B cell (primary cell): ENCODE results near the gene ZNF148. TPM values are rescaled to one million over a fixed set of nuclear protein-coding genes. Genes with fewer than 3 reads are reported as not detected.

ENCODE experiments used
- ATAC-seq: fragments of 200-7000 bp; cut with Tn5 transposase; one replicate; pipeline ENCODE4 v1.10.0; 2021; ENCODE audit warnings: low read depth, mild to moderate bottlenecking, moderate number of reproducible peaks, moderate library complexity
- CTCF ChIA-PET: fragments of 350-600 bp; sonication (Branson Sonifier 250); formaldehyde crosslinking; loops from one replicate; lab custom pipeline; 2021; ENCODE audit warnings: antibody characterized with exemption, inconsistent platforms; lab: Charles Lee
- POLR2A ChIA-PET: fragments of 350-600 bp; sonication (Branson Sonifier 250); formaldehyde crosslinking; loops from one replicate; lab custom pipeline; 2021; ENCODE audit warnings: antibody characterized with exemption; lab: Charles Lee
- DNase-seq: peaks from one replicate; pipeline ENCODE4 v3.0.0; 2013
- H2AFZ ChIP-seq: 2 replicates; pipeline ENCODE4 v1.6.1; 2012; ENCODE audit warnings: mild to moderate bottlenecking, low read depth, low read length; ENCODE audit not compliant: insufficient read depth, poor library complexity, severe bottlenecking
- H3K27ac ChIP-seq, 2 donors: 1 replicate in 1 of 2; 2 replicates in 1 of 2; pipeline ENCODE4 v1.5.1; 2012 to 2013; ENCODE audit warnings: low read length in 2 of 2, mild to moderate bottlenecking in 2 of 2, moderate library complexity in 1 of 2
- H3K27me3 ChIP-seq, 4 experiments: fragments of 200-600 bp in 1 of 4; sonication (generic) in 1 of 4; replicated peaks in 1 of 4; 1 replicate in 2 of 4; 2 replicates in 2 of 4; pipeline versions ENCODE4 v1.6.1 to v1.7.0; 2013 to 2016; ENCODE audit warnings: low read length in 3 of 4, mild to moderate bottlenecking in 2 of 4, mixed read lengths in 1 of 4, moderate library complexity in 1 of 4; ENCODE audit not compliant: insufficient read depth in 4 of 4, control insufficient read depth in 3 of 4; ENCODE audit errors: control extremely low read depth in 1 of 4
- H3K36me3 ChIP-seq, 2 experiments: replicated peaks in 1 of 2; 1 replicate in 1 of 2; 2 replicates in 1 of 2; pipeline versions ENCODE4 v1.6.1 to v1.7.1; 2013; ENCODE audit warnings: low read length in 1 of 2; ENCODE audit not compliant: insufficient read depth in 2 of 2, control insufficient read depth in 1 of 2; ENCODE audit errors: control extremely low read depth in 1 of 2, extremely low read depth in 1 of 2
- H3K4me1 ChIP-seq, 2 donors: fragments of 200-600 bp in 1 of 2; sonication (generic) in 1 of 2; 1 replicate in 1 of 2; 2 replicates in 1 of 2; pipeline versions ENCODE4 v1.5.1 to v1.6.1; 2013 to 2017; ENCODE audit warnings: low read length in 2 of 2; ENCODE audit not compliant: control insufficient read depth in 2 of 2, insufficient read depth in 2 of 2
- H3K4me2 ChIP-seq: replicated peaks from 2 replicates; pipeline ENCODE3; 2012; ENCODE audit warnings: mild to moderate bottlenecking, low read depth, low read length; ENCODE audit not compliant: poor library complexity, severe bottlenecking
- H3K4me3 ChIP-seq, 5 experiments: fragments of 200-600 bp in 1 of 5; sonication (generic) in 1 of 5; 1 replicate in 3 of 5; 2 replicates in 2 of 5; pipeline versions ENCODE4 v1.5.1 to v1.7.0; 2011 to 2016; ENCODE audit warnings: low read length in 4 of 5, mild to moderate bottlenecking in 4 of 5, low read depth in 2 of 5, control low read depth in 1 of 5, moderate library complexity in 1 of 5; ENCODE audit not compliant: insufficient read depth in 1 of 5; ENCODE audit errors: control extremely low read depth in 1 of 5, extremely low read depth in 1 of 5
- H3K79me2 ChIP-seq: fragments of 200-600 bp; sonication (generic); one replicate; pipeline ENCODE4 v1.6.0; 2016; ENCODE audit warnings: low read length; ENCODE audit not compliant: control insufficient read depth, insufficient read depth
- H3K9ac ChIP-seq: fragments of 200-600 bp; sonication (generic); 2 replicates; pipeline ENCODE4 v1.6.1; 2017; ENCODE audit warnings: mild to moderate bottlenecking, low read length, moderate library complexity
- H3K9me3 ChIP-seq, 3 donors: one replicate each; pipeline versions ENCODE4 v1.6.1 to v1.7.1; 2013; ENCODE audit warnings: low read length in 2 of 3; ENCODE audit not compliant: control insufficient read depth in 2 of 3, insufficient read depth in 1 of 3; ENCODE audit errors: control extremely low read depth in 1 of 3
- H4K20me1 ChIP-seq: 2 replicates; pipeline ENCODE4 v1.6.0; 2012; ENCODE audit warnings: mild to moderate bottlenecking, low read length; ENCODE audit not compliant: insufficient read depth, control insufficient read depth, poor library complexity, severe bottlenecking
- H3K27ac Mint-ChIP-seq: one replicate; pipeline ENCODE4 v1.8.0; 2021; ENCODE audit warnings: mixed read lengths
- H3K27me3 Mint-ChIP-seq: one replicate; pipeline ENCODE4 v1.8.0; 2021; ENCODE audit warnings: mixed read lengths
- H3K4me1 Mint-ChIP-seq: one replicate; pipeline ENCODE4 v1.8.0; 2021; ENCODE audit warnings: mixed read lengths
- H3K4me3 Mint-ChIP-seq: one replicate; pipeline ENCODE4 v1.8.0; 2021; ENCODE audit warnings: mixed read lengths
- H3K9me3 Mint-ChIP-seq: one replicate; pipeline ENCODE4 v1.8.0; 2022; ENCODE audit warnings: mixed read lengths; ENCODE audit not compliant: insufficient read depth
- EZH2 ChIP-seq: IDR thresholded peaks from 2 replicates; pipeline ENCODE4 v1.6.1; 2012; ENCODE audit warnings: borderline replicate concordance, low read depth, mild to moderate bottlenecking, moderate library complexity, low read length; ENCODE audit not compliant: insufficient read depth, poor library complexity, severe bottlenecking
- WGBS: methylation state at CpG from one replicate; pipeline ENCODE4 v1.1.5; 2013; ENCODE audit warnings: missing lambda C conversion rate; ENCODE audit not compliant: insufficient coverage; 5-methylcytosine and 5-hydroxymethylcytosine counted together
- intact Hi-C: fragments of 100-400 bp; cut with micrococcal nuclease; formaldehyde crosslinking; loops from one replicate; pipeline ENCODE4 v1.10.0; 2022
- polyA plus RNA-seq: library from polyadenylated mRNA; depleted of rRNA; stranded (reverse); fragments of >200 nt; gene quantifications from 2 replicates; pipeline ENCODE4 v1.2.3, GENCODE V29; 2012
- total RNA-seq, 2 donors: library from RNA; stranded (reverse); fragments of 120-200 nt in 1 of 2; gene quantifications; 1 replicate in 1 of 2; 2 replicates in 1 of 2; pipeline versions ENCODE4 v1.2.3 to v1.2.4, GENCODE V29; 2013 to 2022
- TF ChIP-seq, protein P1 (sequence below): fragments of 200-600 bp; IDR thresholded peaks from one replicate; pipeline ENCODE4 v1.8.0; 2022; ENCODE audit warnings: antibody characterized with exemption, mild to moderate bottlenecking

Gene ZNF148
- total and polyA plus RNA-seq, 2 donors (not counting 1 experiment from before 2014, with no cell fraction given): 8.1 to 71.5 TPM

- Histone ChIP-seq H3K79me2 (no peaks in the 10 kb centered on the region), H2AFZ (no peak overlapping the region), H3K4me1 (peaks cover 9 to 16% of the 10 kb centered on the region in 2 donors), H3K4me2 (no peak overlapping the region), H3K9ac (no peak overlapping the region), H4K20me1 (no peaks in the 10 kb centered on the region), H3K27me3 (peaks cover 0 to 40% (median 27%) of the 10 kb centered on the region in 4 experiments), H3K36me3 (no peaks in the 10 kb centered on the region), H3K4me3 (no peak overlapping the region), H3K27ac (no peak overlapping the region), H3K9me3 (peaks cover 0 to 5% (median 0%) of the 10 kb centered on the region in 3 donors)
- ATAC-seq (no peak), DNase-seq (no peak)
- ChIA-PET CTCF (no interaction called here), POLR2A (no interaction called here)
- peaks cover 38% of the 10 kb centered on the region for H3K27me3 Mint-ChIP-seq
- peaks cover 10% of the 10 kb centered on the region for H3K4me1 Mint-ChIP-seq
- 80% methylated on average over 2 of the region's 7 CpGs for WGBS
- no peak overlapping the region for H3K27ac Mint-ChIP-seq
- H3K4me3 Mint-ChIP-seq: peak overlapping the region; percentile 2
- H3K9me3 Mint-ChIP-seq: no peaks in the 10 kb centered on the region
- intact Hi-C loops: no loop called here
- TF ChIP-seq, protein P1, sequence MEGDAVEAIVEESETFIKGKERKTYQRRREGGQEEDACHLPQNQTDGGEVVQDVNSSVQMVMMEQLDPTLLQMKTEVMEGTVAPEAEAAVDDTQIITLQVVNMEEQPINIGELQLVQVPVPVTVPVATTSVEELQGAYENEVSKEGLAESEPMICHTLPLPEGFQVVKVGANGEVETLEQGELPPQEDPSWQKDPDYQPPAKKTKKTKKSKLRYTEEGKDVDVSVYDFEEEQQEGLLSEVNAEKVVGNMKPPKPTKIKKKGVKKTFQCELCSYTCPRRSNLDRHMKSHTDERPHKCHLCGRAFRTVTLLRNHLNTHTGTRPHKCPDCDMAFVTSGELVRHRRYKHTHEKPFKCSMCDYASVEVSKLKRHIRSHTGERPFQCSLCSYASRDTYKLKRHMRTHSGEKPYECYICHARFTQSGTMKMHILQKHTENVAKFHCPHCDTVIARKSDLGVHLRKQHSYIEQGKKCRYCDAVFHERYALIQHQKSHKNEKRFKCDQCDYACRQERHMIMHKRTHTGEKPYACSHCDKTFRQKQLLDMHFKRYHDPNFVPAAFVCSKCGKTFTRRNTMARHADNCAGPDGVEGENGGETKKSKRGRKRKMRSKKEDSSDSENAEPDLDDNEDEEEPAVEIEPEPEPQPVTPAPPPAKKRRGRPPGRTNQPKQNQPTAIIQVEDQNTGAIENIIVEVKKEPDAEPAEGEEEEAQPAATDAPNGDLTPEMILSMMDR: no peak
- no peak for TF ChIP-seq EZH2
Measured at GRCh38 chr3:125213946-125214542, 161.1 kb downstream of the ZNF148 start.

- Histone ChIP-seq H3K4me1 (peaks cover 9 to 16% of the 10 kb centered on the region in 2 donors), H3K79me2 (no peaks in the 10 kb centered on the region), H3K4me3 (no peak overlapping the region), H3K36me3 (no peaks in the 10 kb centered on the region), H2AFZ (no peak overlapping the region), H3K9me3 (peaks cover 0 to 5% (median 0%) of the 10 kb centered on the region in 3 donors), H3K27me3 (peaks cover 0 to 43% (median 29%) of the 10 kb centered on the region in 4 experiments), H3K9ac (no peak overlapping the region), H4K20me1 (no peaks in the 10 kb centered on the region), H3K4me2 (no peak overlapping the region), H3K27ac (no peak overlapping the region)
- Mint-ChIP-seq H3K4me3 (peak overlapping the region; percentile 49), H3K9me3 (no peaks in the 10 kb centered on the region), H3K27me3 (peaks cover 40% of the 10 kb centered on the region), H3K4me1 (peaks cover 10% of the 10 kb centered on the region), H3K27ac (no peak overlapping the region)
- ATAC-seq (no peak), DNase-seq (no peak)
- 95% methylated on average over 4 of the region's 4 CpGs for WGBS
- intact Hi-C loops: no loop called here
- POLR2A ChIA-PET: no interaction called here
- CTCF ChIA-PET: no interaction called here
- TF ChIP-seq, protein P1: no peak
- no peak for TF ChIP-seq EZH2
Measured at GRCh38 chr3:125213364-125213755, 161.8 kb downstream of the ZNF148 start.
